Smooth muscle cell (in vitro differentiated cells): ENCODE data around the gene ATP11A. TPM values are rescaled to one million over a fixed set of nuclear protein-coding genes. Genes with fewer than 3 reads are reported as not detected.

Experiments used
- DNase-seq: peaks from one replicate; lab custom pipeline; 2025; ENCODE audit not compliant: unreplicated experiment; lab: John Stamatoyannopoulos, UW
- H2AFZ ChIP-seq: fragments of 200-600 bp; sonication (generic); 2 replicates; pipeline ENCODE4 v1.6.0; 2016; ENCODE audit warnings: antibody characterized with exemption, low read depth, mild to moderate bottlenecking
- H3F3A ChIP-seq: fragments of 200-600 bp; sonication (generic); 2 replicates; pipeline ENCODE4 v1.6.0; 2017; ENCODE audit warnings: antibody characterized with exemption, low read depth
- H3K27ac ChIP-seq: fragments of 200-600 bp; sonication (generic); 2 replicates; pipeline ENCODE4 v1.5.1; 2016; ENCODE audit warnings: low read depth, mild to moderate bottlenecking
- H3K27me3 ChIP-seq: fragments of 200-600 bp; sonication (generic); 2 replicates; pipeline ENCODE4 v1.6.1; 2016; ENCODE audit warnings: low read depth, mild to moderate bottlenecking
- H3K36me3 ChIP-seq: fragments of 200-600 bp; sonication (generic); 2 replicates; pipeline ENCODE4 v1.5.1; 2016; ENCODE audit warnings: low read depth
- H3K4me1 ChIP-seq: fragments of 200-600 bp; sonication (generic); 2 replicates; pipeline ENCODE4 v1.5.1; 2016; ENCODE audit warnings: low read depth
- H3K4me2 ChIP-seq: fragments of 200-600 bp; sonication (generic); 2 replicates; pipeline ENCODE4 v1.6.0; 2016; ENCODE audit warnings: mild to moderate bottlenecking
- H3K4me3 ChIP-seq: fragments of 200-600 bp; sonication (generic); 2 replicates; pipeline ENCODE4 v1.5.1; 2016; ENCODE audit warnings: mild to moderate bottlenecking
- H3K79me2 ChIP-seq: fragments of 200-600 bp; sonication (generic); 2 replicates; pipeline ENCODE4 v1.6.0; 2016; ENCODE audit warnings: low read depth, mild to moderate bottlenecking
- H3K9ac ChIP-seq: fragments of 200-600 bp; sonication (generic); 2 replicates; pipeline ENCODE4 v1.6.0; 2016; ENCODE audit warnings: low read depth
- H3K9me3 ChIP-seq: fragments of 200-600 bp; sonication (generic); replicated peaks from 2 replicates; pipeline ENCODE4 v1.5.1; 2016; ENCODE audit warnings: low read depth
- H4K20me1 ChIP-seq: fragments of 200-600 bp; sonication (generic); 2 replicates; pipeline ENCODE4 v1.6.0; 2016; ENCODE audit warnings: low read depth
- CTCF ChIP-seq: fragments of 200-600 bp; sonication (generic); IDR thresholded peaks from 2 replicates; pipeline ENCODE4 v1.5.1; 2017; ENCODE audit warnings: borderline replicate concordance, mild to moderate bottlenecking, antibody characterized with exemption; ENCODE audit not compliant: insufficient read depth, poor library complexity, severe bottlenecking
- WGBS: methylation state at CpG from one replicate; pipeline ENCODE4 v1.1.7; 2016; ENCODE audit warnings: low lambda C conversion rate; 5-methylcytosine and 5-hydroxymethylcytosine counted together
- polyA plus RNA-seq: library from polyadenylated mRNA; unstranded; fragments of >200 nt; fragmentation: Nextera tagmentation; extraction: Ambion mirVana; gene quantifications from 2 replicates; pipeline ENCODE4 v1.2.1, GENCODE V29; 2016
- total RNA-seq: library from RNA; depleted of rRNA; stranded (reverse); fragments of >200 nt; gene quantifications from 2 replicates; pipeline ENCODE4 v1.2.3, GENCODE V29; 2014

The ATP11A gene
- total and polyA plus RNA-seq, 2 experiments from 2014 or later = 6.5 to 7.5 TPM

DNA sequence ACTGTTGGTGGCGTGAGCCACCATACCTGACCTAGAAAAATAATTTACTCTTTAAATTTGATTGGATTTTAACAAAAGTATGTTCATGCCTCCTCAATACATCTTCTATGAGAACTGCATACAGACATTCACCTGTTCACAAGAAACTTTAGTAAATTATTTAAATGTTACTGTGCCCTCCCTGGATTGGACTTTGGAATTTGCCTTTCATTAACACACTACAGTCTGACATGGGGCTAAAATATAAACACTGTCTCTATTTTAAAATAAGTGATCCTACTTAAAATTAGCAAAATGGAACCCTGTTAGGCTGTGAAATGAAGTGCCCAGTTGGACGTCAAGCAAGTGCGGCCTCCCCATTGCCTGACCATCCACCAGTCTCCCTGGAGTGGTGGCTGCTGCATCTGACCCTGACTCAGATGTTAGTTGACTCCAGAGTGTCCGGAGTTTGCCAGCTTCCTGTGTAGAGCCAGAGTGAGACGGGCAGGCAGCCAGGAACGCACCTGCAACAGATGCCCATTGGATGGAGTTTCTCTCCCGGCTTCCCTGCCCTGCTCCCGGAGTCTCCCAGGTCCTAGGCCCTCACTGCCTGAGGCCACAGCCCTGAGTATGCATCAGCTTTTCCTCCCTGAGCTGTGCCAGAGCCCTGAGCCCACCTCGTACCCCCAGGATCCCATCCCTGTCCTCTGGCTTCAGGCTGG lies 45.9 kb upstream of the ATP11A start:
- H2AFZ ChIP-seq = no peak overlapping the region
- no peak overlapping the region for H3K4me2 ChIP-seq
- DNase-seq = no peak
- H3K79me2 ChIP-seq = no peaks in the 10 kb centered on the region
- H3K36me3 ChIP-seq = no peaks in the 10 kb centered on the region
- no peak overlapping the region for H3K27ac ChIP-seq
- H3K4me3 ChIP-seq = no peak overlapping the region
- no peaks in the 10 kb centered on the region for H3F3A ChIP-seq
- no peaks in the 10 kb centered on the region for H3K27me3 ChIP-seq
- no peak for TF ChIP-seq CTCF
- H3K9me3 ChIP-seq = no peaks in the 10 kb centered on the region
- no peak overlapping the region for H3K9ac ChIP-seq
- no peaks in the 10 kb centered on the region for H3K4me1 ChIP-seq
- no peaks in the 10 kb centered on the region for H4K20me1 ChIP-seq
- WGBS = 96% methylated on average over 9 of the region's 9 CpGs

GRCh38 chr13:112645327-112645914 lies 44.4 kb upstream of the ATP11A start:
- Histone ChIP-seq H3K4me2 (no peak overlapping the region), H3K27ac (no peak overlapping the region), H3K4me1 (no peaks in the 10 kb centered on the region), H3K9ac (no peak overlapping the region), H3K79me2 (no peaks in the 10 kb centered on the region), H3K4me3 (no peak overlapping the region), H4K20me1 (no peaks in the 10 kb centered on the region), H3K36me3 (no peaks in the 10 kb centered on the region), H3K27me3 (no peaks in the 10 kb centered on the region), H3K9me3 (no peaks in the 10 kb centered on the region), H3F3A (no peaks in the 10 kb centered on the region), H2AFZ (no peak overlapping the region)
- TF ChIP-seq CTCF = no peak
- no peak for DNase-seq
- WGBS = 95% methylated on average over 29 of the region's 49 CpGs

DNA sequence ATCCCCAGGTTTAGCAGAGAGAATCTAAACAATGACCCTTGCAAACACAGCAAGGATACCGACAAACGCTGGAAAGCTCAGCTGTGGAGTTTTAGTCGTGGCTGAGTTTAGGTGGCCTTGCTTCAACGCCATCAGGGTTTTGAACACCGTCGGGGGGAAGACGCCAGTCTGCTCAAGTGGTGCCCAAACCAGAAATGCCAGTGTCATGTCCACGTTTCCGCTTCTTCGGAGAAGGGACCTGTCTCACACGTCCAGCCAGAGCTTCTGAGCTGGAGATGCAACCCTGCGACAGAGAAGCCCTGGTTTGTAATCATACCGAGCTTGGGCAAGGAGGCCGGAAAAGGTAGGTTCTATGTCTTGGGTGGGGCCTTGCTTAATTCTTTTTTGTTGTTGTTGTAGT lies 42.6 kb upstream of the ATP11A start:
- H3K9ac ChIP-seq = no peak overlapping the region
- H4K20me1 ChIP-seq = no peaks in the 10 kb centered on the region
- no peaks in the 10 kb centered on the region for H3K36me3 ChIP-seq
- no peak overlapping the region for H3K4me3 ChIP-seq
- WGBS = 90% methylated on average over 14 of the region's 14 CpGs
- H3K27ac ChIP-seq = no peak overlapping the region
- no peak for DNase-seq
- no peaks in the 10 kb centered on the region for H3K79me2 ChIP-seq
- no peaks in the 10 kb centered on the region for H3F3A ChIP-seq
- no peaks in the 10 kb centered on the region for H3K27me3 ChIP-seq
- peaks cover 4% of the 10 kb centered on the region for H3K4me1 ChIP-seq
- TF ChIP-seq CTCF = no peak
- H3K4me2 ChIP-seq = no peak overlapping the region
- no peaks in the 10 kb centered on the region for H3K9me3 ChIP-seq
- H2AFZ ChIP-seq = no peak overlapping the region

GRCh38 chr13:112648101-112648500 lies 41.7 kb upstream of the ATP11A start:
- Histone ChIP-seq H3K9me3 (no peaks in the 10 kb centered on the region), H2AFZ (no peak overlapping the region), H3F3A (no peaks in the 10 kb centered on the region), H3K9ac (no peak overlapping the region), H3K36me3 (no peaks in the 10 kb centered on the region), H3K79me2 (no peaks in the 10 kb centered on the region), H4K20me1 (no peaks in the 10 kb centered on the region), H3K4me1 (peaks cover 5% of the 10 kb centered on the region), H3K27ac (no peak overlapping the region), H3K4me2 (no peak overlapping the region), H3K4me3 (no peak overlapping the region), H3K27me3 (no peaks in the 10 kb centered on the region)
- TF ChIP-seq CTCF = no peak
- WGBS = 87% methylated on average over 10 of the region's 10 CpGs
- DNase-seq = no peak
